Tibial artery (tissue), 4 donors: Measurements from ENCODE around the gene TSPAN9.

Source experiments
- DNase-seq, 2 donors: peaks; one replicate each; pipeline ENCODE4 v3.0.0-alpha.2; 2019
- H3K27ac ChIP-seq, 2 donors: fragments of 200-600 bp; sonication (generic) in 1 of 2; 1 replicate in 1 of 2; 2 replicates in 1 of 2; pipeline ENCODE4 v1.5.1; 2018 to 2019; ENCODE audit warnings: mild to moderate bottlenecking in 1 of 2
- H3K27me3 ChIP-seq, 2 donors: fragments of 200-600 bp; sonication (generic) in 1 of 2; one replicate each; pipeline versions ENCODE4 v1.5.1 to v1.6.0; 2016 to 2019
- H3K36me3 ChIP-seq, 3 donors: fragments of 200-600 bp; sonication (generic) in 2 of 3; one replicate each; pipeline ENCODE4 v1.5.1; 2016 to 2019; ENCODE audit warnings: mild to moderate bottlenecking in 2 of 3
- H3K4me1 ChIP-seq, 4 donors: fragments of 200-600 bp; sonication (generic) in 2 of 4; 1 replicate in 3 of 4; 2 replicates in 1 of 4; pipeline ENCODE4 v1.5.1; 2016 to 2019
- H3K4me3 ChIP-seq, 2 donors: fragments of 200-600 bp; sonication (generic) in 1 of 2; 1 replicate in 1 of 2; 2 replicates in 1 of 2; pipeline ENCODE4 v1.5.1; 2018 to 2019; ENCODE audit warnings: mild to moderate bottlenecking in 2 of 2
- H3K9me3 ChIP-seq, 3 donors: fragments of 200-600 bp; sonication (generic) in 1 of 3; one replicate each; pipeline ENCODE4 v1.5.1; 2016 to 2019
- intact Hi-C: fragments of 100-400 bp; cut with DNase I; formaldehyde crosslinking; loops from one replicate; pipeline ENCODE4 v1.15.0; 2023; ENCODE audit warnings: low total_unique reads
- TF ChIP-seq, protein P1 (sequence below), 2 experiments: fragments of 200-600 bp in 1 of 2; fragments of 450-650 bp in 1 of 2; IDR thresholded peaks; one replicate each; pipeline ENCODE4 v1.5.1; 2017 to 2019; ENCODE audit warnings: antibody characterized with exemption in 2 of 2, mild to moderate bottlenecking in 1 of 2, moderate library complexity in 1 of 2

TSPAN9 gene

DNA sequence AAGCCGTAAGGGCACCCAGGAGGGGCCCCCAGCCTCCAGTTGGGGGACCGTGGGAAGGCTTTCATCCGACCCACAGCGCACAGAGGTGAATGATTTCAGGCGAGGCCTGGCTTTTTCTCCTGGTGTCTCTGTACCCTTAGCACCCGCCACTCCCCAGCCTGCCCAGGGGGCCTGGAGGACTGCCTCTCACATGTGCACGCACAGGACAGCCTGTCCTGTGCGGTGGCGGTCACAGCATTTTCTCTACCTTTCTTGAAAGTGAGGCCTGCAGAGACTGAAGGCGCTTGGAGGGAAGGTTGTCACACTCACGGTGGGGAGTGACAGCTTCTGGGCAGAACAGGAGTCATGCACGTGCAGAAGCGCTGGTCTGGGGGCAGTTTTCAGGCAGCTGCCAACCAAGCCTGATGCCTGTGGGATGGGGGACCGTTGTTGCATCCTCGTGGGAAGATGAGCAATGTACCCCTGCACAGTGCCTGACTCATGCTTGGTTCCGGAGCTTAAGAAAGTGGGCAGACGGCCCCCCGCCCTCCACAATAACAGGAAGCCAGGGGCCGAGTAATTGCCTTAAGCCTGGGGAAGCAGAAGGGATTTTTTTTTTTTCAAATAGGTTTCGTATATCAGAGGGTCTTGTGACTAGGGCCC, 148.1 kb downstream of the TSPAN9 start:
- Histone ChIP-seq H3K4me3 (no peak overlapping the region), H3K4me1 (peaks cover 0 to 6% (median 0%) of the 10 kb centered on the region in 4 donors), H3K9me3 (no peaks in the 10 kb centered on the region), H3K27ac (no peak overlapping the region), H3K27me3 (no peaks in the 10 kb centered on the region), H3K36me3 (no peaks in the 10 kb centered on the region)
- intact Hi-C loops = no loop called here
- TF ChIP-seq, protein P1, sequence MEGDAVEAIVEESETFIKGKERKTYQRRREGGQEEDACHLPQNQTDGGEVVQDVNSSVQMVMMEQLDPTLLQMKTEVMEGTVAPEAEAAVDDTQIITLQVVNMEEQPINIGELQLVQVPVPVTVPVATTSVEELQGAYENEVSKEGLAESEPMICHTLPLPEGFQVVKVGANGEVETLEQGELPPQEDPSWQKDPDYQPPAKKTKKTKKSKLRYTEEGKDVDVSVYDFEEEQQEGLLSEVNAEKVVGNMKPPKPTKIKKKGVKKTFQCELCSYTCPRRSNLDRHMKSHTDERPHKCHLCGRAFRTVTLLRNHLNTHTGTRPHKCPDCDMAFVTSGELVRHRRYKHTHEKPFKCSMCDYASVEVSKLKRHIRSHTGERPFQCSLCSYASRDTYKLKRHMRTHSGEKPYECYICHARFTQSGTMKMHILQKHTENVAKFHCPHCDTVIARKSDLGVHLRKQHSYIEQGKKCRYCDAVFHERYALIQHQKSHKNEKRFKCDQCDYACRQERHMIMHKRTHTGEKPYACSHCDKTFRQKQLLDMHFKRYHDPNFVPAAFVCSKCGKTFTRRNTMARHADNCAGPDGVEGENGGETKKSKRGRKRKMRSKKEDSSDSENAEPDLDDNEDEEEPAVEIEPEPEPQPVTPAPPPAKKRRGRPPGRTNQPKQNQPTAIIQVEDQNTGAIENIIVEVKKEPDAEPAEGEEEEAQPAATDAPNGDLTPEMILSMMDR (IDR thresholded peaks at IDR 0.05) = no peak
- no peak for DNase-seq

DNA sequence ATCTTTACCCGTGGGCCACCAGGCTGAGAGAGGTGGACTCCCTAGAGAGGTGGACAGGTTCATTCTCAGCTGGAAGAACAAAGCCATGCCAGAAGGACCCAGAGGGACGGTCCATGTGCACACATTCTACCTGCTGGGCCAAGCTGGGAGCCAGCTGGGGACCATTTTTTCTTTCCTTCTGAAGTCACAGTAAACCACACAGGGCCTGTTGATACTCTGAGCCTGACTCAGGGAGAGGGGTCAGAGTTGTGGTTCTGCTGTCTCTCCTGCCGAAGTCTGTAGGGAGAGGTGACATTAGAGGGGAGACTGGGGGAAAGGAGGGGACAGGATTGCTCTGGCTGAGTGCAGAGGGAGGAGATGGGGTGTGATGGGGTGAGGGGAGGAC, 148.6 kb downstream of the TSPAN9 start:
- H3K27ac ChIP-seq = no peak overlapping the region
- intact Hi-C loops = no loop called here
- H3K4me3 ChIP-seq = no peak overlapping the region
- H3K27me3 ChIP-seq = no peaks in the 10 kb centered on the region
- no peaks in the 10 kb centered on the region for H3K36me3 ChIP-seq
- DNase-seq = no peak
- H3K4me1 ChIP-seq = peaks cover 0 to 3% (median under 1%) of the 10 kb centered on the region in 4 donors
- no peaks in the 10 kb centered on the region for H3K9me3 ChIP-seq
- TF ChIP-seq, protein P1 (IDR thresholded peaks at IDR 0.05) = no peak

DNA sequence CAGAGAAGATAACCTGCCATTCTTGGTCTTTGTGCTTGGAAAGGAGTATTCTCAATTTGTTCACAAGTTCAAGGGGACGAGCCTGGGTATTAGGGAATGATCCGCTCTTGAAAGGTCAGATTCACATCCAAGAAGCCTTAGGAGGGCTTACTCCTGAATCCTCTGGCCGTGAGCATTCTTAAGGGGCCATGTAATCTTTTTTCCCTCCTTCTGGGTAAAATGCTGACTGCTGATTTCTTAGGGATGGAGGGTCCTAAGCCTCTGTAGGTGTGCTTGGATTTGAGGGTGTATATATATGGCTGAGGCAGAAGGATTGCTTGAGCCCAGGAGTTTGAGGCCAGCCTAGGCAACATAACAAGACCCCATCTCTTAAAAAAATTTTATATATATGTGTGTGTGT, 149.1 kb downstream of the TSPAN9 start:
- no peak overlapping the region for H3K27ac ChIP-seq
- intact Hi-C loops = no loop called here
- no peaks in the 10 kb centered on the region for H3K27me3 ChIP-seq
- TF ChIP-seq, protein P1 (IDR thresholded peaks at IDR 0.05) = no peak
- peaks cover 0 to 6% (median 1%) of the 10 kb centered on the region in 4 donors for H3K4me1 ChIP-seq
- no peak for DNase-seq
- H3K9me3 ChIP-seq = no peaks in the 10 kb centered on the region
- no peaks in the 10 kb centered on the region for H3K36me3 ChIP-seq
- no peak overlapping the region for H3K4me3 ChIP-seq

DNA sequence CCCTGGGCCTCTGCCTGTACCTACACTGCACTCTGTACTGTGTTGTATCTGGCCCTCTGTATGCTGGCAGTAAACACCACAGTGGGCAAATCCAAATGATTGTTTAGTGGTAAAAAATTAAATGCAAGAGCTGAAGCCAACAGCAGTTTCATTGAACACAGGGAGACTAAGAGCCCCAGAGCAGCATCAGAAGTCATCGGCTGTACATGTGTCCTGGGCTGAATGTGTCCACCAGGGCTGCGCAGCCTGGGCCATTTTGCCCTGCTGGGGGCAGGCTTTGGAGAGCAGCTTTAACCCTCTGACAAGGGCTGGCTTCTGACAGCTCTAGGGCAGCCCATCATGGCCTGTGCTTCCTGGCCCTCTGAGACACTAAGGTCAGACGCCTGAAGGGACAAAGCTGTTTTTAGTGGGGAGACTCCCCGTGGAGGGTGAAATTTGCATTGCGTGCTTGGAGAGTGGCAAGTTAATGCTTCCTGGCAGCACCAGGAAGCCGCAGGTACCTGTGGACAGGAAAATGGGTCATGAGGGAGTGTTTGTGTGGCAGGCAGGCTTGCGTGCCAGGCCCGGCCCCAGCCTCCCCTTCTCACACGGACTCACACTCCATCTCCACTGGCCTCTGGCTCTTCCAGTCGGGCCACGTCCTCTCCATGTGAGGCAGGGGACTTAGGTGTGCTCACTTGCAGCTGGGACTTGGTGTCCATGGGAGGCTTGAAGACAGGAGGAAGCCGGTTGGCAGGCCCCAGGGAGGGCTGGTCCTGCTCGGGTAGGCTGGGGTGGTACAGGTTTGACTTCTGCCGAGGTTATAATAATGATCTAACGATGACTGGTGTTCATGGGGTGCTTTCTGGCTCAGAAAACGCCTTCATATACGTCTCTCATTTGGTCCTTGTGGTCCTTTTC, 150.1 kb downstream of the TSPAN9 start:
- no peaks in the 10 kb centered on the region for H3K9me3 ChIP-seq
- TF ChIP-seq, protein P1 (IDR thresholded peaks at IDR 0.05) = no peak
- H3K27ac ChIP-seq = no peak overlapping the region
- H3K4me3 ChIP-seq = no peak overlapping the region
- no peaks in the 10 kb centered on the region for H3K27me3 ChIP-seq
- H3K4me1 ChIP-seq = peaks cover 0 to 17% (median 11%) of the 10 kb centered on the region in 4 donors
- H3K36me3 ChIP-seq = no peaks in the 10 kb centered on the region
- no peak for DNase-seq
- intact Hi-C loops = no loop called here

DNA sequence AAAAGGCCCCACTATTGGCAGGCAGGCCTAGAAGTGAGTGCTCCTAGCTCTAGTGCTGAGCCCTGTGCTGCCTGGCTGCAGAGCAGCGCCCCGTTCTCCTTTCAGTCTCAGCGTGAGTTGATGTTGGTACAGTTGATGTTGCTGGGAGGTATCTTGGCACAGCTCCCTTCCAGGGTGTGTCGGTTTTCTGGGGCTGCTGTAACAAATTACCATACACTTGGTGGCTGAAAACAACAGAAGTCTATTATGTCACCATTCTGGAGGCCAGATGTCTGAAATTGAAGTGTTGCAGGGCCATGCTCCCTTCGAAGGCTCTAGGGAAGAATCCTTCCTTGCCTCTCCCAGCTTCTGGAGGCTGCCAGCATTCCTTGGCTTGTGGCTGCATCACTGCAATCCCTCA, 151.4 kb downstream of the TSPAN9 start:
- TF ChIP-seq, protein P1 (IDR thresholded peaks at IDR 0.05) = no peak
- Histone ChIP-seq H3K27me3 (no peaks in the 10 kb centered on the region), H3K4me1 (peaks cover 0 to 21% (median 13%) of the 10 kb centered on the region in 4 donors), H3K27ac (no peak overlapping the region), H3K4me3 (no peak overlapping the region), H3K9me3 (no peaks in the 10 kb centered on the region), H3K36me3 (no peaks in the 10 kb centered on the region)
- no peak for DNase-seq
- intact Hi-C loops = no loop called here
